HepG2 (cell line): ENCODE results near the gene CHKB. TPM values are rescaled to one million over a fixed set of nuclear protein-coding genes. Genes with fewer than 3 reads are reported as not detected.

ENCODE experiments used
- ATAC-seq: fragments of 200-7000 bp; cut with Tn5 transposase; 3 replicates; pipeline ENCODE4 v1.9.1; 2020; ENCODE audit warnings: mild to moderate bottlenecking, moderate library complexity
- BruUV-seq: library from RNA; stranded (reverse); fragments of 400-500 nt; replicated peaks from 2 replicates; lab custom pipeline; 2021; lab: Mats Ljungman, UMichigan
- CTCF ChIA-PET: fragments of 300-600 bp; formaldehyde crosslinking; extraction: SDS; loops from one replicate; lab custom pipeline; 2021; ENCODE audit warnings: low total read pairs, inconsistent platforms, low intra/inter-chr PET ratio; lab: Yijun Ruan, JAX
- POLR2A ChIA-PET: fragments of 350-600 bp; sonication (Branson Sonifier 250); formaldehyde crosslinking; loops from one replicate; lab custom pipeline; 2020; ENCODE audit warnings: antibody characterized with exemption, inconsistent platforms; lab: Yijun Ruan, JAX
- DNase-seq: peaks from one replicate; pipeline ENCODE4 v3.0.0-alpha.2; 2015; ENCODE audit warnings: low spot score
- FAIRE-seq: peaks from 3 replicates; lab custom pipeline; 2011; peaks lifted over from hg19 to GRCh38; lab: Jason Lieb, UNC
- H2AFZ ChIP-seq: one replicate; pipeline ENCODE4 v1.6.1; 2011; ENCODE audit warnings: low read length, inconsistent platforms
- H3K27ac ChIP-seq: fragments of 300-600 bp; 3 replicates; pipeline ENCODE4 v1.8.0; 2011; ENCODE audit warnings: mixed run types, mild to moderate bottlenecking, mixed read lengths, low read length, inconsistent platforms; ENCODE audit not compliant: insufficient read depth; ENCODE audit errors: extremely low read length
- H3K27me3 ChIP-seq, 2 experiments: fragments of 200-600 bp in 1 of 2; 2 replicates in 1 of 2; 3 replicates in 1 of 2; pipeline versions ENCODE4 v1.6.0 to v1.8.0; 2011; ENCODE audit warnings: low read length in 2 of 2, mild to moderate bottlenecking in 2 of 2, moderate library complexity in 2 of 2, inconsistent platforms in 1 of 2; ENCODE audit not compliant: insufficient read depth in 2 of 2, control insufficient read depth in 1 of 2
- H3K36me3 ChIP-seq, 2 experiments: fragments of 200-600 bp in 1 of 2; replicated peaks in 1 of 2; 2 replicates in 1 of 2; 3 replicates in 1 of 2; pipeline versions ENCODE4 v1.5.1 to v1.8.0; 2011; ENCODE audit warnings: low read length in 2 of 2, inconsistent platforms in 1 of 2; ENCODE audit not compliant: insufficient read depth in 2 of 2, control insufficient read depth in 1 of 2
- H3K4me1 ChIP-seq: 2 replicates; pipeline ENCODE4 v1.5.1; 2012; ENCODE audit warnings: low read length, inconsistent platforms; ENCODE audit not compliant: insufficient read depth
- H3K4me2 ChIP-seq: 2 replicates; pipeline ENCODE4 v1.6.0; 2011; ENCODE audit warnings: low read depth, low read length, inconsistent platforms
- H3K4me3 ChIP-seq, 3 experiments: fragments of 200-600 bp in 1 of 3; sonication (generic), shearing (Covaris generic) in 1 of 3; replicated peaks in 1 of 3; 2 replicates each; pipeline ENCODE4 v1.5.1; 2011 to 2016; ENCODE audit warnings: low read length in 3 of 3, inconsistent platforms in 2 of 3, low read depth in 2 of 3, mild to moderate bottlenecking in 2 of 3, control low read depth in 1 of 3, mixed read lengths in 1 of 3; ENCODE audit not compliant: insufficient read depth in 1 of 3
- H3K79me2 ChIP-seq: one replicate; pipeline ENCODE4 v1.6.1; 2011; ENCODE audit warnings: low read length, inconsistent platforms; ENCODE audit not compliant: insufficient read depth
- H3K9ac ChIP-seq: 2 replicates; pipeline ENCODE4 v1.6.0; 2011; ENCODE audit warnings: mild to moderate bottlenecking, low read depth, low read length, inconsistent platforms; ENCODE audit not compliant: insufficient read depth
- H3K9me3 ChIP-seq: 2 replicates; pipeline ENCODE4 v1.5.1; 2012; ENCODE audit warnings: mild to moderate bottlenecking, low read length
- H4K20me1 ChIP-seq: 2 replicates; pipeline ENCODE4 v1.6.0; 2011; ENCODE audit warnings: inconsistent platforms, mild to moderate bottlenecking, low read length, moderate library complexity; ENCODE audit not compliant: insufficient read depth
- CTCF ChIP-seq: sonication (generic); formaldehyde crosslinking; IDR thresholded peaks from 2 replicates; pipeline ENCODE4 v1.5.0; 2020; ENCODE audit warnings: mild to moderate bottlenecking, missing genetic modification reagents, moderate library complexity
- E2F2 ChIP-seq: sonication (generic); formaldehyde crosslinking; IDR thresholded peaks from 2 replicates; pipeline ENCODE4 v1.4.0; 2020; ENCODE audit warnings: missing genetic modification reagents, borderline replicate concordance
- FOXO4 ChIP-seq: sonication (generic); formaldehyde crosslinking; conservative IDR thresholded peaks from 2 replicates; pipeline ENCODE4 v1.8.1; 2023; ENCODE audit warnings: missing genetic modification reagents
- POGK ChIP-seq: sonication (generic); formaldehyde crosslinking; conservative IDR thresholded peaks from 2 replicates; pipeline ENCODE4 v1.8.0; 2022; ENCODE audit warnings: mild to moderate bottlenecking, moderate library complexity, missing genetic modification reagents
- SRSF1 ChIP-seq: fragments of 200-400 bp; formaldehyde crosslinking; optimal IDR thresholded peaks from 2 replicates; pipeline ENCODE3; 2017; ENCODE audit warnings: mild to moderate bottlenecking, low read depth, low read length, moderate library complexity
- TCF7L2 ChIP-seq: IDR thresholded peaks from 2 replicates; pipeline ENCODE4 v1.6.1; 2011; ENCODE audit warnings: mild to moderate bottlenecking, low read depth, low read length, moderate library complexity
- ZNF44 ChIP-seq: sonication (generic); formaldehyde crosslinking; IDR thresholded peaks from 2 replicates; pipeline ENCODE4 v1.5.1; 2020; ENCODE audit warnings: mild to moderate bottlenecking, missing genetic modification reagents
- ZNF687 ChIP-seq: sonication (generic); formaldehyde crosslinking; IDR thresholded peaks from 2 replicates; pipeline ENCODE4 v1.5.1; 2020; ENCODE audit warnings: mild to moderate bottlenecking, missing genetic modification reagents, moderate library complexity
- WGBS: methylation state at CpG from one replicate; pipeline ENCODE4 v1.1.6; 2017; ENCODE audit warnings: low lambda C conversion rate; 5-methylcytosine and 5-hydroxymethylcytosine counted together
- in situ Hi-C: cut with HindIII; loops from 2 replicates; pipeline ENCODE4 v1.10.0; 2017; ENCODE audit warnings: low pct_unique_long_range_greater_than_20kb; ENCODE audit not compliant: extremely low pct_ligation_motif_present
- intact Hi-C: fragments of 100-400 bp; cut with micrococcal nuclease; formaldehyde crosslinking; loops from one replicate; pipeline ENCODE4 v1.10.0; 2022; ENCODE audit not compliant: unreplicated experiment
- polyA plus RNA-seq, 8 experiments: library from polyadenylated mRNA; depleted of rRNA in 3 of 8; stranded (reverse) in 7 of 8; unstranded in 1 of 8; fragments of >200 nt; fragmentation: Illumina TruSeq in 4 of 8; extraction: Trizol in 4 of 8; gene quantifications; 2 replicates each; pipeline versions ENCODE4 v1.2.1 to v1.2.3, GENCODE V29; 2011 to 2016; ENCODE audit warnings: low read depth in 4 of 8, missing spikeins in 1 of 8, mixed read lengths in 1 of 8; ENCODE audit not compliant: insufficient read depth in 1 of 8
- total RNA-seq, 5 experiments: library from RNA; depleted of rRNA; stranded (reverse); fragments of >200 nt; fragmentation: Illumina TruSeq; extraction: Trizol; gene quantifications; 2 replicates each; pipeline ENCODE4 v1.2.3, GENCODE V29; 2016; ENCODE audit warnings: low read depth in 1 of 5

Gene CHKB
- total and polyA plus RNA-seq, 2 of the 13 experiments (the other 11 are each of a cell fraction or from before 2014, with no cell fraction given) = 24.5 to 42.7 TPM

GRCh38 chr22:50571264-50572175 lies 11.1 kb downstream of the CHKB start (continued):
- TF ChIP-seq CTCF (CRISPR knock-in tag) = no peak
- no peak for TF ChIP-seq SRSF1
- TF ChIP-seq E2F2 (CRISPR knock-in tag) = no peak

GRCh38 chr22:50570861-50571260 lies 11.8 kb downstream of the CHKB start:
- H4K20me1 ChIP-seq = no peaks in the 10 kb centered on the region
- no peak overlapping the region for H3K9ac ChIP-seq
- DNase-seq = no peak
- 92% methylated on average over 7 of the region's 12 CpGs for WGBS
- no peak for TF ChIP-seq POGK (CRISPR knock-in tag)
- no peak for TF ChIP-seq ZNF44
- TF ChIP-seq ZNF687 (CRISPR knock-in tag) = 0 out of 2 replicates have a peak, but pooled peaks have one; percentile 2
- no peak for TF ChIP-seq TCF7L2
- TF ChIP-seq FOXO4 (CRISPR knock-in tag) = 0 out of 2 replicates have a peak, but pooled peaks have one; percentile 29
- TF ChIP-seq, all 625 proteins: peak for 2
- BruUV-seq = no TSS peak
- Histone ChIP-seq H3K4me1 (peaks cover 29% of the 10 kb centered on the region), H3K4me2 (no peak overlapping the region), H3K36me3 (peaks cover 4 to 5% of the 10 kb centered on the region in 2 experiments; a peak in 2 of 5 replicates), H3K9me3 (no peaks in the 10 kb centered on the region), H2AFZ (no peak overlapping the region), H3K27ac (no peak overlapping the region), H3K4me3 (no peak overlapping the region), H3K79me2 (no peaks in the 10 kb centered on the region), H3K27me3 (no peaks in the 10 kb centered on the region)
- no peak for ATAC-seq
- no peak for FAIRE-seq
- ChIA-PET POLR2A (interaction anchor here (1.2 to 3.2 kb wide), 2 partner anchors 11 to 51 kb away, joined by 4 to 30 read pairs; partner anchors contain the start of gene CHKB), CTCF (no interaction called here)
- in situ Hi-C loops = no loop called here
- intact Hi-C loops = no loop called here
